Gastrocnemius medialis (tissue), 4 donors: ENCODE results near the gene ELK4. TPM values are rescaled to one million over a fixed set of nuclear protein-coding genes. Genes with fewer than 3 reads are reported as not detected.

Source experiments
- ATAC-seq, 2 donors: fragments of 150-250 bp; one replicate each; pipeline ENCODE4 v1.9.1; 2016
- DNase-seq, 2 donors: peaks; one replicate each; pipeline ENCODE4 v3.0.0-alpha.2; 2019
- H3K27ac ChIP-seq, 4 donors: fragments of 200-600 bp; sonication (generic); 1 replicate in 1 of 4; 2 replicates in 3 of 4; pipeline ENCODE4 v1.5.1; 2016 to 2018; ENCODE audit warnings: mild to moderate bottlenecking in 2 of 4, moderate library complexity in 1 of 4
- H3K27me3 ChIP-seq, 3 donors: fragments of 200-600 bp; sonication (generic) in 2 of 3; 1 replicate in 1 of 3; 2 replicates in 2 of 3; pipeline versions ENCODE4 v1.5.1 to v1.6.0; 2016 to 2019; ENCODE audit warnings: mild to moderate bottlenecking in 1 of 3, moderate library complexity in 1 of 3
- H3K36me3 ChIP-seq, 2 donors: fragments of 200-600 bp; sonication (generic) in 1 of 2; one replicate each; pipeline ENCODE4 v1.5.1; 2017 to 2018
- H3K4me1 ChIP-seq, 2 donors: fragments of 200-600 bp; sonication (generic) in 1 of 2; one replicate each; pipeline ENCODE4 v1.5.1; 2016 to 2017; ENCODE audit warnings: mild to moderate bottlenecking in 2 of 2
- H3K4me3 ChIP-seq, 4 donors: fragments of 200-600 bp; sonication (generic) in 3 of 4; 1 replicate in 1 of 4; 2 replicates in 3 of 4; pipeline ENCODE4 v1.5.1; 2016 to 2019; ENCODE audit warnings: mild to moderate bottlenecking in 2 of 4
- H3K9me3 ChIP-seq, 3 donors: fragments of 200-600 bp; sonication (generic) in 2 of 3; 1 replicate in 1 of 3; 2 replicates in 2 of 3; pipeline ENCODE4 v1.5.1; 2016 to 2019
- CTCF ChIP-seq, 5 experiments: fragments of 450-650 bp in 3 of 5; fragments of 200-600 bp in 2 of 5; sonication (generic) in 2 of 5; IDR thresholded peaks in 4 of 5; conservative IDR thresholded peaks in 1 of 5; 1 replicate in 4 of 5; 2 replicates in 1 of 5; pipeline ENCODE4 v1.5.1; 2016 to 2019; ENCODE audit warnings: antibody characterized with exemption in 5 of 5, mild to moderate bottlenecking in 3 of 5, moderate library complexity in 3 of 5
- POLR2A ChIP-seq, 2 donors: fragments of 450-650 bp; IDR thresholded peaks; one replicate each; pipeline ENCODE4 v1.6.1; 2017; ENCODE audit warnings: antibody characterized with exemption in 2 of 2, mild to moderate bottlenecking in 2 of 2, moderate library complexity in 2 of 2
- in situ Hi-C, 4 donors: fragments of 200-750 bp; cut with MboI; loops; one replicate each; pipeline versions ENCODE4 v1.15.0 to v1.8.0; 2017; ENCODE audit warnings: low sequenced_read_pairs in 4 of 4
- intact Hi-C: fragments of 100-400 bp; cut with DNase I; formaldehyde crosslinking; loops from one replicate; pipeline ENCODE4 v1.15.1; 2023; ENCODE audit warnings: low total_unique reads
- total RNA-seq, 4 donors: library from RNA; depleted of rRNA; stranded (reverse); fragments of >200 nt; gene quantifications; one replicate each; pipeline versions ENCODE4 v1.1.0 to v1.2.3, GENCODE V29; 2016

Gene ELK4
- total RNA-seq, 4 donors from 2014 or later: 17.3 to 24.2 (median 20.1) TPM

DNA sequence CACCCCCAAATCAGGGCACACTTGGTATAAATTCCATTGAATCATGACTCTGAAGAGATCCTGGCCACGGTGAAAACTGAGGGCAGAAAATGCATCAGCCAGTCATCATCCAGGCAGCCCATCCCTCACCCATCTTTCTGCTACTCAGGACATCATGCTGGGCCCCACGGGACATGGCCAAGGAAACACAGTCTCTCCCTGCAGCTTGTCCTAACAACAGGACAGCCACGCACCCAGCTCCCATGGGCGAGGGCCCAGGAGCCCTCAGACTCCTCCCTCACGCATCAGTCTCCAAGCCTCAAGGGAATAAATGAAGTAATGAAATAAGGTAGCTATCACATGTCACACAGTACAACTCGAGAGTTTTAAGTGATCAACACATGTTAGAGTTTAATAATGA is 37.8 kb downstream of the ELK4 start:
- no peak for ATAC-seq
- intact Hi-C loops (loop anchor here (2.0 to 5.0 kb wide), 2 partner anchors 67 to 117 kb away; no protein-coding TSS in a partner anchor), in situ Hi-C loops (loop anchor here in 2 of 4 donors (5.0 kb wide), 1 partner anchor 63 kb away; no protein-coding TSS in a partner anchor)
- TF ChIP-seq POLR2A (IDR thresholded peaks at IDR 0.05): no peak
- TF ChIP-seq CTCF (IDR thresholded peaks at IDR 0.05 in 4 of 5, conservative IDR thresholded peaks at IDR 0.05 in 1 of 5): no peak
- H3K9me3 ChIP-seq: no peaks in the 10 kb centered on the region
- H3K27ac ChIP-seq: peak overlapping the region in 3 of 4 donors; percentile 16 to 32 (median 18)
- DNase-seq: no peak
- H3K27me3 ChIP-seq: no peaks in the 10 kb centered on the region
- peaks cover 0 to 5% of the 10 kb centered on the region in 2 donors for H3K4me1 ChIP-seq
- no peaks in the 10 kb centered on the region for H3K36me3 ChIP-seq
- no peak overlapping the region for H3K4me3 ChIP-seq

- no peak overlapping the region for H3K4me3 ChIP-seq
- no peaks in the 10 kb centered on the region for H3K36me3 ChIP-seq
- in situ Hi-C loops: loop anchor here in 2 of 4 donors (5.0 kb wide), 1 partner anchor 64 kb away; no protein-coding TSS in a partner anchor
- ATAC-seq (no peak), DNase-seq (no peak)
- no peaks in the 10 kb centered on the region for H3K27me3 ChIP-seq
- TF ChIP-seq CTCF (IDR thresholded peaks at IDR 0.05 in 4 of 5, conservative IDR thresholded peaks at IDR 0.05 in 1 of 5): no peak
- TF ChIP-seq POLR2A (IDR thresholded peaks at IDR 0.05): no peak
- H3K27ac ChIP-seq: peak overlapping the region in 3 of 4 donors; percentile 16 to 32 (median 18)
- H3K4me1 ChIP-seq: peaks cover 0 to under 1% of the 10 kb centered on the region in 2 donors
- no peaks in the 10 kb centered on the region for H3K9me3 ChIP-seq
- intact Hi-C loops: loop anchor here (2.0 to 5.0 kb wide), 2 partner anchors 66 to 117 kb away; no protein-coding TSS in a partner anchor
Observed at GRCh38 chr1:205593532-205593931, 38.3 kb downstream of the ELK4 start.

GRCh38 chr1:205592443-205593003 is 39.3 kb downstream of the ELK4 start:
- in situ Hi-C loops: loop anchor here in 2 of 4 donors (5.0 kb wide), 1 partner anchor 65 kb away; no protein-coding TSS in a partner anchor
- H3K27ac ChIP-seq: no peak overlapping the region

GRCh38 chr1:205591522-205592351 is 40.1 kb downstream of the ELK4 start:
- no peaks in the 10 kb centered on the region for H3K36me3 ChIP-seq
- intact Hi-C loops: loop anchor here (1.0 to 5.0 kb wide), 4 partner anchors 41 to 119 kb away; partner anchors contain the start of gene ELK4
- in situ Hi-C loops: loop anchor here in 2 of 4 donors (5.0 kb wide), 1 partner anchor 66 kb away; no protein-coding TSS in a partner anchor
- no peak for TF ChIP-seq POLR2A (IDR thresholded peaks at IDR 0.05)
- peak; percentile 98 to 99 (median 99) for TF ChIP-seq CTCF (IDR thresholded peaks at IDR 0.05 in 4 of 5, conservative IDR thresholded peaks at IDR 0.05 in 1 of 5)
- H3K9me3 ChIP-seq: no peaks in the 10 kb centered on the region
- H3K4me3 ChIP-seq: peak overlapping the region; percentile 38 to 76 (median 46)
- no peak overlapping the region for H3K27ac ChIP-seq
- H3K27me3 ChIP-seq: no peaks in the 10 kb centered on the region
- ATAC-seq: peak; percentile 80 to 94
- H3K4me1 ChIP-seq: no peaks in the 10 kb centered on the region
- peak; percentile 58 to 74 for DNase-seq

More at GRCh38 chr1:205592443-205593003, 39.3 kb downstream of the ELK4 start:
- Histone ChIP-seq H3K4me1 (no peaks in the 10 kb centered on the region), H3K27me3 (no peaks in the 10 kb centered on the region), H3K4me3 (peak overlapping the region in 1 of 4 donors; percentile 76), H3K36me3 (no peaks in the 10 kb centered on the region), H3K9me3 (no peaks in the 10 kb centered on the region)
- intact Hi-C loops: loop anchor here (1.0 to 5.0 kb wide), 3 partner anchors 65 to 118 kb away; no protein-coding TSS in a partner anchor
- TF ChIP-seq CTCF (IDR thresholded peaks at IDR 0.05 in 4 of 5, conservative IDR thresholded peaks at IDR 0.05 in 1 of 5) (no peak), POLR2A (IDR thresholded peaks at IDR 0.05) (no peak)
- ATAC-seq: no peak
- DNase-seq: no peak
